ENCODE data around the gene TIAM1.

GRCh38 chr21:31261759-31262158, 82.3 kb downstream of the TIAM1 start:
- TF ChIP-seq CTCF (IDR thresholded peaks at IDR 0.05 in 4 of 5, conservative IDR thresholded peaks at IDR 0.05 in 1 of 5), result no peak
- TF ChIP-seq POLR2A (IDR thresholded peaks at IDR 0.05), result no peak

Measured in gastrocnemius medialis (tissue), 4 donors.